Glutamatergic neuron (in vitro differentiated cells): ENCODE data around the gene DOK5. TPM values are rescaled to one million over a fixed set of nuclear protein-coding genes. Genes with fewer than 3 reads are reported as not detected.

Source experiments
- DNase-seq: peaks from one replicate; pipeline ENCODE4 v3.0.0; 2022
- H3K27ac Mint-ChIP-seq: one replicate; pipeline ENCODE4 v1.8.0; 2020; ENCODE audit warnings: mild to moderate bottlenecking, mixed read lengths, inconsistent platforms; ENCODE audit not compliant: unreplicated experiment
- H3K27me3 Mint-ChIP-seq: one replicate; pipeline ENCODE4 v1.8.0; 2020; ENCODE audit warnings: mild to moderate bottlenecking, moderate library complexity, mixed read lengths, inconsistent platforms; ENCODE audit not compliant: unreplicated experiment
- H3K36me3 Mint-ChIP-seq: one replicate; pipeline ENCODE4 v1.8.0; 2020; ENCODE audit warnings: mild to moderate bottlenecking, mixed read lengths, inconsistent platforms; ENCODE audit not compliant: unreplicated experiment
- H3K4me1 Mint-ChIP-seq: one replicate; pipeline ENCODE4 v1.8.0; 2020; ENCODE audit warnings: mild to moderate bottlenecking, low read depth, mixed read lengths, inconsistent platforms; ENCODE audit not compliant: unreplicated experiment
- H3K4me3 Mint-ChIP-seq: one replicate; pipeline ENCODE4 v1.8.0; 2020; ENCODE audit warnings: mild to moderate bottlenecking, mixed read lengths, inconsistent platforms; ENCODE audit not compliant: unreplicated experiment
- H3K9me3 Mint-ChIP-seq: one replicate; pipeline ENCODE4 v1.8.0; 2020; ENCODE audit warnings: mild to moderate bottlenecking, moderate library complexity, mixed read lengths, inconsistent platforms; ENCODE audit not compliant: unreplicated experiment
- long read RNA-seq: library from polyadenylated mRNA; unstranded; transcript quantifications from one replicate; pipeline ENCODE4 v2.0.0, GENCODE V29; 2020; ENCODE audit not compliant: unreplicated experiment
- total RNA-seq: library from RNA; stranded (reverse); fragmentation: NEBNext Ultra II Directional; extraction: Animal tissue kit (Norgen Biotek cat#: 25700); gene quantifications from one replicate; pipeline ENCODE4 v1.2.1, GENCODE V29; 2021; ENCODE audit not compliant: unreplicated experiment
- TF ChIP-seq, protein P1 (sequence below): fragments of 200-600 bp; sonication (generic); IDR thresholded peaks from one replicate; pipeline ENCODE4 v1.5.0; 2021; ENCODE audit not compliant: partially characterized antibody, unreplicated experiment

The DOK5 gene
- total RNA-seq = 30.8 TPM
- long read RNA-seq, transcript DOK5-201 (8 exons, 1,963 nt) = major isoform, 40 of 52 reads
- long read RNA-seq, partial matches to known transcripts = 0 of 52 reads
- long read RNA-seq, other reads (novel, unspliced or antisense) = 12 of 52 reads

DNA sequence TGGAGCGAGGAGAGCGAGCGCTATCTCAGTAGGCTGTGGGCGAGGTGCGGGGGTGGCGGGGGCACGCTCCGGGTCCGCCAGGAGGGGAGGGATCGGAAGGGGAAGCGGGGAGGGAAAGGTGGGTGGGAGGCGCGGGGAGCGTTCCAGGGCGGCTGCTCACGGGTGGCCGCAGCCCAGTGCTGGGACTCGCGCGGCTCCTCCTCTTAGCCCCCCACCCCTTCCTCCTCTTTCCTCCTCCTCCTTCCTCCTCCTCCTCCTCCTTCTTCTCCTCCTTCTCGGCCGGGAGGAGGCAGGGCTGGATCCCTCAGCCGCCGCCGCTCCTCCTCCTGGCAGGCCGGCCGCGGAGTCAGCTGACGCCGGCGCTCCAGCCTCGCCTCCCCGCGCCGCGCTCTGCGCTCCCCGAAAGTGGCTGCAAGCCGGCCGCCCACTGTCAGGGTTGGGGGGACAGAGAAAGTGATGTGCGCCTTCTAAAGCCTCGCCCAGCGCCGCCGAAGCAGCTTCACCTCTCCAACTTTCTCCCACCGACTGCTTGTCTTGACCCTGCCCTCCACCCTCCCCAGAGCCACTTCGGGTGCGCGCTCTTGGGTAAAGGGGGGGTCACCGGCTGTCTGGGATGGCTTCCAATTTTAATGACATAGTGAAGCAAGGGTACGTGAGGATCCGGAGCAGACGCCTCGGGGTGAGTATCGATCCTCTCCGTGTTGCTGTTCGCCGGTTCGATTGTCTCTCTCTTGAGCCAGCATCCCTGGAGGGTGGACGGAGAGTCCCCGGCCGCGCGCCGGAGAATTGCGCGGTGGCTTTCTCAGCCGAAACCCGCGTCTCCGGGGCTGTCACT is at the start of gene DOK5:
Gene DOK5 (plus strand): TSS at position 260 of the 835 bp plus-strand sequence. CDS start 354 bp downstream, at position 614.
- peak within 1 kb of the TSS; percentile 94 for H3K4me3 Mint-ChIP-seq
- no peaks in the 10 kb centered on the region for H3K36me3 Mint-ChIP-seq
- H3K27ac Mint-ChIP-seq = peak within 1 kb of the TSS; percentile 60
- peak; percentile 75 for DNase-seq
- no peaks in the 10 kb centered on the region for H3K27me3 Mint-ChIP-seq
- H3K4me1 Mint-ChIP-seq = peaks cover 4% of the 10 kb centered on the region
- peaks cover 14% of the 10 kb centered on the region for H3K9me3 Mint-ChIP-seq
- TF ChIP-seq, protein P1, sequence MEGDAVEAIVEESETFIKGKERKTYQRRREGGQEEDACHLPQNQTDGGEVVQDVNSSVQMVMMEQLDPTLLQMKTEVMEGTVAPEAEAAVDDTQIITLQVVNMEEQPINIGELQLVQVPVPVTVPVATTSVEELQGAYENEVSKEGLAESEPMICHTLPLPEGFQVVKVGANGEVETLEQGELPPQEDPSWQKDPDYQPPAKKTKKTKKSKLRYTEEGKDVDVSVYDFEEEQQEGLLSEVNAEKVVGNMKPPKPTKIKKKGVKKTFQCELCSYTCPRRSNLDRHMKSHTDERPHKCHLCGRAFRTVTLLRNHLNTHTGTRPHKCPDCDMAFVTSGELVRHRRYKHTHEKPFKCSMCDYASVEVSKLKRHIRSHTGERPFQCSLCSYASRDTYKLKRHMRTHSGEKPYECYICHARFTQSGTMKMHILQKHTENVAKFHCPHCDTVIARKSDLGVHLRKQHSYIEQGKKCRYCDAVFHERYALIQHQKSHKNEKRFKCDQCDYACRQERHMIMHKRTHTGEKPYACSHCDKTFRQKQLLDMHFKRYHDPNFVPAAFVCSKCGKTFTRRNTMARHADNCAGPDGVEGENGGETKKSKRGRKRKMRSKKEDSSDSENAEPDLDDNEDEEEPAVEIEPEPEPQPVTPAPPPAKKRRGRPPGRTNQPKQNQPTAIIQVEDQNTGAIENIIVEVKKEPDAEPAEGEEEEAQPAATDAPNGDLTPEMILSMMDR = no peak

DNA sequence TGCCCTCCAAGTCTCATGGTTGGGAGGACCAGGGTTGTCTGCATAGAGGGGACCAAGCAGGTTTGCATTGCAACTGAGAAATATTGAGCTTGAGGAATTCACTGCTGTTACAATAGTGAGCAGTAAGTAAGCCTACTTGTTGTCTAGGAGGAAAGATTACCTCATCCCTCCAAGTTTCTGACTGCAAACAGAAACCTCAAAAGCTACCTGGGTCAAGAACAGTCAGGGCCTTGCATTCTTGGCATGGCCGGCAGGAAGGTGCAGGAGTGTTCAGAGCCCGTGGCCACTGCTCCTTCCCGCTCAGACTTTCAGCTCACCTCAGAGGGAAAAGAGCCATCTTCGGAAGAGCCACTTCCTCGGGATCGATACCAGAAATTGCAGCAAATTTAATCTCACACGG is 46.0 kb upstream of the DOK5 start:
- Mint-ChIP-seq H3K27me3 (no peaks in the 10 kb centered on the region), H3K36me3 (peaks cover 7% of the 10 kb centered on the region), H3K4me1 (peaks cover 9% of the 10 kb centered on the region), H3K27ac (no peak overlapping the region), H3K9me3 (no peaks in the 10 kb centered on the region), H3K4me3 (no peak overlapping the region)
- TF ChIP-seq, protein P1 = no peak
- no peak for DNase-seq

GRCh38 chr20:54431156-54431944 is 44.0 kb upstream of the DOK5 start:
- TF ChIP-seq, protein P1 = no peak
- no peaks in the 10 kb centered on the region for H3K9me3 Mint-ChIP-seq
- no peak for DNase-seq
- H3K36me3 Mint-ChIP-seq = no peaks in the 10 kb centered on the region
- H3K4me3 Mint-ChIP-seq = no peak overlapping the region
- H3K27me3 Mint-ChIP-seq = no peaks in the 10 kb centered on the region
- H3K4me1 Mint-ChIP-seq = peaks cover 9% of the 10 kb centered on the region
- no peak overlapping the region for H3K27ac Mint-ChIP-seq

DNA sequence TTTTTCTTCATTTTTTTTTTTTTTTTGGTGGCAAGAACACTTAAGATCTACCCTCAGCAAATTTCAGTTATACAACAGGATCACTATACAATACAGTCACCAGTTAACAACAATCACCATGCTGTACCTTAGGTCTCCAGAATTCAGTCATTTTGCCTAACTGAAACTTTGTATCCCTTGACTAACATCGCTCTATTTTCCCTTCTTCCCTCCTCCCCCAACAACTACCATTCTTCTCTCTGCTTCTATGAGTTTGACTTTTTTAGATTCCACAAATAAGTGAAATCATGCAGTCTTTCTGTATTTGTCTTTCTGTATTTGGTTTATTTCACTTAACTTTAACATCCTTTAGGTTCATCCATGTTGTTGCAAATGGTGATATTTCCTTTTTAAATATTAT is 42.4 kb upstream of the DOK5 start:
- H3K9me3 Mint-ChIP-seq = no peaks in the 10 kb centered on the region
- H3K36me3 Mint-ChIP-seq = no peaks in the 10 kb centered on the region
- no peak overlapping the region for H3K4me3 Mint-ChIP-seq
- DNase-seq = no peak
- TF ChIP-seq, protein P1 = no peak
- H3K4me1 Mint-ChIP-seq = peaks cover 1% of the 10 kb centered on the region
- H3K27ac Mint-ChIP-seq = no peak overlapping the region
- no peaks in the 10 kb centered on the region for H3K27me3 Mint-ChIP-seq
